HepG2 (cell line): Measurements from ENCODE around the gene SGIP1. TPM values are rescaled to one million over a fixed set of nuclear protein-coding genes. Genes with fewer than 3 reads are reported as not detected.

Experiments used
- ARID3A ChIP-seq: IDR thresholded peaks from 2 replicates; pipeline ENCODE4 v1.6.1; 2012; ENCODE audit warnings: low read depth, low read length, improper control_type of control experiment
- IKZF5 ChIP-seq: IDR thresholded peaks from 2 replicates; pipeline ENCODE4 v1.6.1; 2018; ENCODE audit warnings: missing genetic modification reagents, mild to moderate bottlenecking, missing compliant biosample characterization
- LRRFIP1 ChIP-seq: sonication (generic); formaldehyde crosslinking; conservative IDR thresholded peaks from 2 replicates; pipeline ENCODE4 v1.4.0; 2020; ENCODE audit warnings: missing genetic modification reagents
- MXD1 ChIP-seq: sonication (generic); formaldehyde crosslinking; IDR thresholded peaks from 2 replicates; pipeline ENCODE4 v1.4.0; 2020; ENCODE audit warnings: mild to moderate bottlenecking, missing genetic modification reagents
- SALL1 ChIP-seq: sonication (generic); formaldehyde crosslinking; IDR thresholded peaks from 2 replicates; pipeline ENCODE4 v1.8.0; 2022; ENCODE audit warnings: mild to moderate bottlenecking, missing genetic modification reagents
- SOX13 ChIP-seq, 3 experiments: fragments of 450-650 bp in 1 of 3; sonication (generic) in 1 of 3; formaldehyde crosslinking in 1 of 3; IDR thresholded peaks in 2 of 3; conservative IDR thresholded peaks in 1 of 3; 2 replicates each; pipeline versions ENCODE4 v1.5.0 to v1.6.1; 2016 to 2020; ENCODE audit warnings: antibody characterized with exemption in 1 of 3, mild to moderate bottlenecking in 1 of 3, missing compliant biosample characterization in 1 of 3, missing genetic modification reagents in 1 of 3, moderate library complexity in 1 of 3
- TEAD2 ChIP-seq: sonication (generic); formaldehyde crosslinking; IDR thresholded peaks from 2 replicates; pipeline ENCODE4 v1.9.0; 2021; ENCODE audit warnings: missing genetic modification reagents
- THAP7 ChIP-seq: sonication (generic); formaldehyde crosslinking; IDR thresholded peaks from 2 replicates; pipeline ENCODE4 v1.8.1; 2023; ENCODE audit warnings: mild to moderate bottlenecking, missing genetic modification reagents
- ZKSCAN1 ChIP-seq: fragments of 150-350 bp; IDR thresholded peaks from 2 replicates; pipeline ENCODE4 v1.6.1; 2014; ENCODE audit warnings: low read length
- ZNF180 ChIP-seq: sonication (generic); formaldehyde crosslinking; IDR thresholded peaks from 2 replicates; pipeline ENCODE4 v1.4.0; 2020; ENCODE audit warnings: low read depth, missing genetic modification reagents, borderline replicate concordance
- ZNF318 ChIP-seq: sonication (generic); formaldehyde crosslinking; IDR thresholded peaks from 2 replicates; pipeline ENCODE4 v1.4.0; 2020; ENCODE audit warnings: mild to moderate bottlenecking, missing genetic modification reagents
- polyA plus RNA-seq, 8 experiments: library from polyadenylated mRNA; depleted of rRNA in 3 of 8; stranded (reverse) in 7 of 8; unstranded in 1 of 8; fragments of >200 nt; fragmentation: Illumina TruSeq in 4 of 8; extraction: Trizol in 4 of 8; gene quantifications; 2 replicates each; pipeline versions ENCODE4 v1.2.1 to v1.2.3, GENCODE V29; 2011 to 2016; ENCODE audit warnings: low read depth in 4 of 8, missing spikeins in 1 of 8, mixed read lengths in 1 of 8; ENCODE audit not compliant: insufficient read depth in 1 of 8
- total RNA-seq, 5 experiments: library from RNA; depleted of rRNA; stranded (reverse); fragments of >200 nt; fragmentation: Illumina TruSeq; extraction: Trizol; gene quantifications; 2 replicates each; pipeline ENCODE4 v1.2.3, GENCODE V29; 2016; ENCODE audit warnings: low read depth in 1 of 5

The SGIP1 gene
- total and polyA plus RNA-seq, 2 of the 13 experiments (the other 11 are each of a cell fraction or from before 2014, with no cell fraction given) = not detected

GRCh38 chr1:66542811-66543767, 9.1 kb downstream of the SGIP1 start (continued):
- TF ChIP-seq ARID3A (peak; percentile 59; the same call in 1 of the 2 replicates), TEAD2 (CRISPR knock-in tag) (no peak), MXD1 (CRISPR knock-in tag) (no peak), SOX13 (IDR thresholded peaks at IDR 0.05) (peak; percentile 97), SOX13 (CRISPR knock-in tag; conservative IDR thresholded peaks at IDR 0.05 in 1 of 2, IDR thresholded peaks at IDR 0.05 in 1 of 2) (peak in 1 of 2 experiments; percentile 99; a peak in 2 of 4 replicates), ZKSCAN1 (no peak), SALL1 (CRISPR knock-in tag) (peak; percentile 77), IKZF5 (CRISPR knock-in tag) (peak; percentile 75), ZNF180 (CRISPR knock-in tag) (no peak), LRRFIP1 (CRISPR knock-in tag) (no peak), THAP7 (no peak), ZNF318 (CRISPR knock-in tag) (no peak)
